Measurements from ENCODE around the gene CTBP1.
A peak's percentile ranks its signal among the peaks of the same experiment; 100 is the strongest.

CTBP1 gene

DNA sequence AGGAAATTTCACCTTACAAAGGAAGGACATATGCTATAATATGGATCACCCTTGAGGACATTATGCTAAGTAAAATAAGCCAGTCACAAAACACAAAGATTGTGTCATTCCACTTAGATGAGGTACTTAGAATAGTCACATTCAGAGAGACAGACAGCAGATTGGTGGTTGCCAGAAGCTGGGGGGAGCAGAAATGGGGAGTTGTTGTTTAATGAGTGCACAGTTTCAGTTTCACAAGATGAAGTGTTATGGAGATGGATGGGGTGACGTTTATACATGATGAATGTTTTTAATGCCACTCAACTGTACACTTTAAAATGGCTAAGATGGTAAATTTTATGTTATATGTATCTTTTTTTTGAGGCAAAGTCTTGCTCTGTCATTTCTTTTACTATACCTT, 61.7 kb downstream of the CTBP1 start:
- no peak overlapping the region for H3K27ac ChIP-seq (ENCODE audit: insufficient read depth in 1 of 2, low read depth in 1 of 2, low read length in 2 of 2, poor library complexity in 1 of 2, severe bottlenecking in 2 of 2)
- WGBS (ENCODE audit: insufficient coverage) = no CpG with 5 or more reads among the region's 1 CpG
- POLR2A ChIA-PET = no interaction called here

DNA sequence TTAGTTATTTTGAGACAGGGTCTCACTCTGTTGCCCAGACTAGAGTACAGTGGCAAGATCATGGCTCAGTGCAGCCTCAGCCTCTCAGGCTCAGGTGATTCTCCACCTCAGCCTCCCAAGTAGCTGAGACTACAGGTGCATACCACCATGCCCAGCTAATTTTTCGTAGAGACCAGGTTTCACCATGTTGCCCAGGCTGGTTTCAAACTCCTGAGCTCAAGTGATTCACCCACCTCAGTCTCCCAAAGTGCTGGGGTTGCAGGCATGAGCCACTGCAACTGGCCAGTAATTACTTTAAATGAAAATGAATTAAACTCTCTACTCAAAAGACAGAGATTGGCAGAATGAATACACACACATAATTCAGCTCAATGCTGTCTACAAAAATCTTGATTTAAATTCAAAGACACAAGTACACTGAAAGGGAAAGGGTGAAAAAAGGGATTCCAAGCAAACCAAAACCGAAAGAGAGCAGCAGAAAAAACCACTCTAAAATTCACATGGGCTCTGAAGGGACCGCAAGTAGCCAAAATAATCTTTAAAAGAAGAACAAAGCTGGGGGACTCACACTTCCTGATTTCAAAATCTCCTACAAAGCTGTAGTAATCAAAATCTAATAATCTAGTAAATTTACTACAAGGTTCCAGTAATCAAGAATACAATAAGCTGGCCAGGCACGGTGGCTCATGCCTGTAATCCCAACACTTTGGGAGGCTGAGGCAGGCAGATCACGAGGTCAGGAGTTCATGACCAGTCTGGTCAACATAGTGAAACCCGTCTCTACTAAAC, 64.8 kb downstream of the CTBP1 start:
- CTCF ChIA-PET = interaction anchor here (1.0 to 1.5 kb wide), 4 partner anchors 10 to 84 kb away, joined by 3 to 5 read pairs (median 4); no protein-coding TSS in a partner anchor
- DNase-seq = peak; percentile 43 to 87 (median 83)
- peaks cover 5 to 23% (median 16%) of the 10 kb centered on the region in 5 experiments for H3K9me3 ChIP-seq (ENCODE audit: control extremely low read depth in 1 of 5, control insufficient read depth in 4 of 5, insufficient read depth in 2 of 5, low read depth in 1 of 5, low read length in 4 of 5)
- H3K27ac ChIP-seq (ENCODE audit: insufficient read depth in 1 of 2, low read depth in 1 of 2, low read length in 2 of 2, poor library complexity in 1 of 2, severe bottlenecking in 2 of 2) = no peak overlapping the region
- H3K4me1 ChIP-seq (ENCODE audit: control extremely low read depth in 1 of 4, control insufficient read depth in 4 of 4, insufficient read depth in 4 of 4, low read length in 3 of 4) = peaks cover 4 to 14% (median 9%) of the 10 kb centered on the region in 4 experiments
- H3K36me3 ChIP-seq (ENCODE audit: control insufficient read depth in 4 of 4, insufficient read depth in 4 of 4, low read length in 3 of 4) = no peaks in the 10 kb centered on the region
- peak overlapping the region in 3 of 7 experiments; percentile 33 to 57 (median 46) for H3K4me3 ChIP-seq (ENCODE audit: control insufficient read depth in 1 of 7, extremely low read depth in 1 of 7, insufficient read depth in 4 of 7, low read depth in 2 of 7, low read length in 6 of 7)
- H3K27me3 ChIP-seq (replicated peaks in 2 of 5; ENCODE audit: control insufficient read depth in 4 of 5, insufficient read depth in 5 of 5, low read length in 4 of 5) = peaks cover 0 to 2% (median 0%) of the 10 kb centered on the region in 5 experiments
- POLR2A ChIA-PET = interaction anchor here (0.6 kb wide), 1 partner anchor 16 kb away, joined by 3 read pairs; no protein-coding TSS in a partner anchor
- 55% methylated on average over 4 of the region's 6 CpGs for WGBS (ENCODE audit: insufficient coverage)

More for the DNA sequence above, 61.7 kb downstream of the CTBP1 start:
- Histone ChIP-seq H3K9me3 (ENCODE audit: control extremely low read depth in 1 of 5, control insufficient read depth in 4 of 5, insufficient read depth in 2 of 5, low read depth in 1 of 5, low read length in 4 of 5) (peaks cover 0 to 2% (median 0%) of the 10 kb centered on the region in 5 experiments), H3K27me3 (replicated peaks in 2 of 5; ENCODE audit: control insufficient read depth in 4 of 5, insufficient read depth in 5 of 5, low read length in 4 of 5) (no peaks in the 10 kb centered on the region), H3K36me3 (ENCODE audit: control insufficient read depth in 4 of 4, insufficient read depth in 4 of 4, low read length in 3 of 4) (no peaks in the 10 kb centered on the region), H3K4me3 (ENCODE audit: control insufficient read depth in 1 of 7, extremely low read depth in 1 of 7, insufficient read depth in 4 of 7, low read depth in 2 of 7, low read length in 6 of 7) (no peak overlapping the region), H3K4me1 (ENCODE audit: control extremely low read depth in 1 of 4, control insufficient read depth in 4 of 4, insufficient read depth in 4 of 4, low read length in 3 of 4) (peaks cover 4 to 14% (median 9%) of the 10 kb centered on the region in 4 experiments)
- peak in 2 of 3 donors; percentile 43 to 52 for DNase-seq
- CTCF ChIA-PET = no interaction called here

DNA sequence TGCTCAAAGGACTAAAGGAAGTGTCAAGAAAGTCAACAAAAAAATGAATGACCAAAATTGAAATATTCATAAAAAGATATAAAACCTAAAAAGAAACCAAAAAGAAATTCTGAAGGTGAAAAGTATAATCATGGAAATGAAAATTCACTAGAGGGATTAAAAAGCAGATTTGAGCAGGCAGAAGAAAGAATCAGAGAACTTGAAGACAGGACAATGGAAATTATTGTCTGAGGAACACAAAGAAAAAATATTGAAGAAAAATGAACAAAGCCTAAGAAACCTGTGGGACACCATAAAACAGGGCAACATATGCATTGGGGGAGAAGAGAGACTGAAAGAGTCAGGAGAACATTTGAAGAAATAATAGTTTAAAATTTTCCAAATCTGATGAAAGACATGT, 66.6 kb downstream of the CTBP1 start:
- Histone ChIP-seq H3K4me3 (ENCODE audit: control insufficient read depth in 1 of 7, extremely low read depth in 1 of 7, insufficient read depth in 4 of 7, low read depth in 2 of 7, low read length in 6 of 7) (no peak overlapping the region), H3K27me3 (replicated peaks in 2 of 5; ENCODE audit: control insufficient read depth in 4 of 5, insufficient read depth in 5 of 5, low read length in 4 of 5) (peaks cover 0 to 3% (median 0%) of the 10 kb centered on the region in 5 experiments), H3K4me1 (ENCODE audit: control extremely low read depth in 1 of 4, control insufficient read depth in 4 of 4, insufficient read depth in 4 of 4, low read length in 3 of 4) (peaks cover 4 to 14% (median 9%) of the 10 kb centered on the region in 4 experiments), H3K36me3 (ENCODE audit: control insufficient read depth in 4 of 4, insufficient read depth in 4 of 4, low read length in 3 of 4) (no peaks in the 10 kb centered on the region), H3K9me3 (ENCODE audit: control extremely low read depth in 1 of 5, control insufficient read depth in 4 of 5, insufficient read depth in 2 of 5, low read depth in 1 of 5, low read length in 4 of 5) (peaks cover 5 to 23% (median 16%) of the 10 kb centered on the region in 5 experiments), H3K27ac (ENCODE audit: insufficient read depth in 1 of 2, low read depth in 1 of 2, low read length in 2 of 2, poor library complexity in 1 of 2, severe bottlenecking in 2 of 2) (no peak overlapping the region)
- POLR2A ChIA-PET = no interaction called here
- DNase-seq = no peak
- CTCF ChIA-PET = no interaction called here

GRCh38 chr4:1180663-1181062, 68.3 kb downstream of the CTBP1 start:
- Histone ChIP-seq H3K4me3 (ENCODE audit: control insufficient read depth in 1 of 7, extremely low read depth in 1 of 7, insufficient read depth in 4 of 7, low read depth in 2 of 7, low read length in 6 of 7) (no peak overlapping the region), H3K27me3 (replicated peaks in 2 of 5; ENCODE audit: control insufficient read depth in 4 of 5, insufficient read depth in 5 of 5, low read length in 4 of 5) (peaks cover 0 to 3% (median 0%) of the 10 kb centered on the region in 5 experiments), H3K27ac (ENCODE audit: insufficient read depth in 1 of 2, low read depth in 1 of 2, low read length in 2 of 2, poor library complexity in 1 of 2, severe bottlenecking in 2 of 2) (no peak overlapping the region), H3K36me3 (ENCODE audit: control insufficient read depth in 4 of 4, insufficient read depth in 4 of 4, low read length in 3 of 4) (no peaks in the 10 kb centered on the region), H3K9me3 (ENCODE audit: control extremely low read depth in 1 of 5, control insufficient read depth in 4 of 5, insufficient read depth in 2 of 5, low read depth in 1 of 5, low read length in 4 of 5) (peaks cover 5 to 23% (median 16%) of the 10 kb centered on the region in 5 experiments), H3K4me1 (ENCODE audit: control extremely low read depth in 1 of 4, control insufficient read depth in 4 of 4, insufficient read depth in 4 of 4, low read length in 3 of 4) (peaks cover 4 to 14% (median 9%) of the 10 kb centered on the region in 4 experiments)
- ChIA-PET CTCF (interaction anchor here (1.2 kb wide), 1 partner anchor 17 kb away, joined by 3 read pairs; no protein-coding TSS in a partner anchor), POLR2A (no interaction called here)
- DNase-seq = no peak

- DNase-seq = no peak
- POLR2A ChIA-PET = no interaction called here
- peaks cover 4 to 12% (median 9%) of the 10 kb centered on the region in 4 experiments for H3K4me1 ChIP-seq (ENCODE audit: control extremely low read depth in 1 of 4, control insufficient read depth in 4 of 4, insufficient read depth in 4 of 4, low read length in 3 of 4)
- 80% methylated on average over 1 of the region's 1 CpG for WGBS (ENCODE audit: insufficient coverage)
- H3K27me3 ChIP-seq (replicated peaks in 2 of 5; ENCODE audit: control insufficient read depth in 4 of 5, insufficient read depth in 5 of 5, low read length in 4 of 5) = peaks cover 0 to 3% (median 2%) of the 10 kb centered on the region in 5 experiments
- H3K4me3 ChIP-seq (ENCODE audit: control insufficient read depth in 1 of 7, extremely low read depth in 1 of 7, insufficient read depth in 4 of 7, low read depth in 2 of 7, low read length in 6 of 7) = no peak overlapping the region
- H3K9me3 ChIP-seq (ENCODE audit: control extremely low read depth in 1 of 5, control insufficient read depth in 4 of 5, insufficient read depth in 2 of 5, low read depth in 1 of 5, low read length in 4 of 5) = peaks cover 5 to 23% (median 16%) of the 10 kb centered on the region in 5 experiments
- H3K27ac ChIP-seq (ENCODE audit: insufficient read depth in 1 of 2, low read depth in 1 of 2, low read length in 2 of 2, poor library complexity in 1 of 2, severe bottlenecking in 2 of 2) = no peak overlapping the region
- CTCF ChIA-PET = interaction anchor here (0.8 kb wide), 1 partner anchor 49 kb away, joined by 3 read pairs; no protein-coding TSS in a partner anchor
- no peaks in the 10 kb centered on the region for H3K36me3 ChIP-seq (ENCODE audit: control insufficient read depth in 4 of 4, insufficient read depth in 4 of 4, low read length in 3 of 4)
These were observed 69.0 kb downstream of the CTBP1 start for GRCh38 chr4:1179976-1180375.

GRCh38 chr4:1179089-1179441, 69.9 kb downstream of the CTBP1 start:
- POLR2A ChIA-PET = no interaction called here
- Histone ChIP-seq H3K9me3 (ENCODE audit: control extremely low read depth in 1 of 5, control insufficient read depth in 4 of 5, insufficient read depth in 2 of 5, low read depth in 1 of 5, low read length in 4 of 5) (peaks cover 5 to 23% (median 16%) of the 10 kb centered on the region in 5 experiments), H3K4me1 (ENCODE audit: control extremely low read depth in 1 of 4, control insufficient read depth in 4 of 4, insufficient read depth in 4 of 4, low read length in 3 of 4) (peaks cover 0 to 5% (median 3%) of the 10 kb centered on the region in 4 experiments), H3K36me3 (ENCODE audit: control insufficient read depth in 4 of 4, insufficient read depth in 4 of 4, low read length in 3 of 4) (no peaks in the 10 kb centered on the region), H3K27ac (ENCODE audit: insufficient read depth in 1 of 2, low read depth in 1 of 2, low read length in 2 of 2, poor library complexity in 1 of 2, severe bottlenecking in 2 of 2) (no peak overlapping the region), H3K27me3 (replicated peaks in 2 of 5; ENCODE audit: control insufficient read depth in 4 of 5, insufficient read depth in 5 of 5, low read length in 4 of 5) (peaks cover 0 to 11% (median 4%) of the 10 kb centered on the region in 5 experiments), H3K4me3 (ENCODE audit: control insufficient read depth in 1 of 7, extremely low read depth in 1 of 7, insufficient read depth in 4 of 7, low read depth in 2 of 7, low read length in 6 of 7) (no peak overlapping the region)
- WGBS (ENCODE audit: insufficient coverage) = 97% methylated on average over 7 of the region's 7 CpGs
- no peak for DNase-seq
- CTCF ChIA-PET = no interaction called here
